SKM-1 treated with dmso at 0.1 percent for 144 hours (cell line): Measurements from ENCODE around the gene DNAAF8.
"Not testable (repeated sequence)": the region's sequence is repeated elsewhere in the genome, so short reads cannot be mapped to it uniquely, and the experiment has no call there.

ENCODE experiments used
- DNase-seq: peaks from one replicate; lab custom pipeline; 2025; ENCODE audit not compliant: unreplicated experiment; lab: John Stamatoyannopoulos, UW

Gene DNAAF8

DNA sequence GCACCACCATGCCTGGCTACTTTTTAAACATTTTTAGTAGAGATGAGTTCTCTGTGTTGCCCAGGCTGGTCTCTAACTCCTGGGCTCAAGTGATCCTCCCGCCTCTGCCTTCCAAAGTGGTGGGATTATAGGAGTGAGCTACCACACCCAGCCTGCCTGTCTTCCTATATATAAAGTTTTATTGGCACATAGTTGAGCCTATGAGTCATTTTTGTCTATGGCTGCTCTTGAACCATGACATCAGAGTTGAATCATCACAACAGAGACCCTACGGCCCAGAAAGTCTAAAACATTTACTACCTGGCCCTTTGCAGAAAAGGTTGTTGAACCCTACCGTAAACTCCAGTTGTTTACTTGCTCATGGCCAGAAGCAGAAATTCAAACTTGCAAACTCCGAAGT is 45.9 kb downstream of the DNAAF8 start:
- DNase-seq: no peak

GRCh38 chr16:4783251-4783950 is 49.1 kb downstream of the DNAAF8 start:
- no peak for DNase-seq

- no peak for DNase-seq
Measured at GRCh38 chr16:4783951-4784336, 49.6 kb downstream of the DNAAF8 start.

DNA sequence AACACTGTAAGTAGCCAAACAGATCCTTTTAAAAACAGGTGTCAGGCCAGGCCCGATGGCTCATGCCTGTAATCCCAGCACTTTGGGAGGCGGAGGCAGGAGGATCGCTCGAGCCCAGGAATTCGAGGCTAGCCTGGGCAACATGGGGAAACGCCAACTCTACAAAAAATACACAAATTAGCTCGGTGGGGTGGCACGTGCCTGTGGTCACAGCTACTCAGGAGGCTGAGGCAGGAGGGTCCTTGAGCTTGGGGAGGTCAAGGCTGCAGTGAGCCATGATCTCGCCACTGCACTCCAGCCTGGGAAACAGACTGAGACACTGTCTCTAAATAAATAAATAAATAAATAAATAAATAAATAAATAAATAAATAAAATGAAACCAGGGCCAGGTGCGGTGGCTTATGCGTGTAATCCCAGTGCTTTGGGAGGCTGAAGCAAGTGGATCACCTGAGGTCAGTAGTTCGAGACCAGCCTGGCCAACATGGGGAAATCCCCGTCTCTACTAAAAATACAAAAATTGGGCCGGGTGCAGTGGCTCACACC is 50.2 kb downstream of the DNAAF8 start:
- DNase-seq: not testable (repeated sequence)

- DNase-seq: no peak
Measured at GRCh38 chr16:4785758-4786433, 51.6 kb downstream of the DNAAF8 start.

DNA sequence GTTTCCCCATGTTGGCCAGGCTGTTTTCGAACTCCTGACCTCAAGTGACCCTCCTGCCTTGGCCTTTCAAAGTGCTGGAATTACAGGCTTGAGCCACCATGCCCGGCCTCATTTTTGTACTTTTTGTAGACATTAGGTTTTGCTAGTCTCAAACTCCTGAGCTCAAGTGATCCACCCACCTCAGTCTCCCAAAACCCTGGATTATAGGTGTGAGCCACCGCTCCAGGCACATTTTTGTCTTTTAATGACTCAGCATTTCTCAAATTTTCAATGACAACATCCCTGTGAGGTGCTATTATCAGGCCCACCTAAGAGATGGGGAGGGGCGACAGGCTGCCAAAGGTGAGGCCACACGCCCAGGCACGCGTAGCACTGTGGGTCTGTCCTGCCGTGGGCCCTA is 52.7 kb downstream of the DNAAF8 start:
- no peak for DNase-seq

- no peak for DNase-seq
Measured at GRCh38 chr16:4787627-4788482, 53.5 kb downstream of the DNAAF8 start, which contains the start of gene SEPTIN12. Gene SEPTIN12 (minus strand): TSS chr16:4788345. CDS start chr16:4787645, 700 bp downstream.

- no peak for DNase-seq
Measured at GRCh38 chr16:4788489-4788889, 54.2 kb downstream of the DNAAF8 start.

- no peak for DNase-seq
Measured at GRCh38 chr16:4788910-4789309, 54.6 kb downstream of the DNAAF8 start.

- no peak for DNase-seq
Measured at GRCh38 chr16:4790261-4790660, 55.9 kb downstream of the DNAAF8 start.

DNA sequence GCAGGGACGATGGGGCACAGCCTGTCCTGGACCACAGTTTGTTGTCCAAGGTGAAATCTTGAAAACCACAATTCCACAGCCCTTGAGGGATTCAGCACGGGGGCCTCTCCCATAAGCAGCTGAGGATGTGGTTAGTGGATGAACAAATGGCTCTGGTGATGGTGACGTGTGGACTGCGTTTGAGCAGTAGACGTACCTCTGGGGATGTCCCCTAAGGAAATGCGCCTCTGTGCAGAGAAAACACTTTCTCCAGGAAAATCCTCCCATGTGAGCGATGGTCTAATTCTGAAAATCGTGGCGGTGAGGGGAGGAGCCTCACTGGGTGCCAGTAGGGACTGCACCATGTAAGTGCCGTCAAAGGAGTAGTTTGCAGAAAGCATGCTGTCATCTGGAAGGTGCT is 56.5 kb downstream of the DNAAF8 start:
- no peak for DNase-seq

- no peak for DNase-seq
Measured at GRCh38 chr16:4792951-4793513, 58.7 kb downstream of the DNAAF8 start.

- no peak for DNase-seq
Measured at GRCh38 chr16:4795181-4795827, 61.0 kb downstream of the DNAAF8 start, which contains the start of gene SMIM22. Gene SMIM22 (plus strand): TSS chr16:4795369. CDS start chr16:4795735, 366 bp downstream.

DNA sequence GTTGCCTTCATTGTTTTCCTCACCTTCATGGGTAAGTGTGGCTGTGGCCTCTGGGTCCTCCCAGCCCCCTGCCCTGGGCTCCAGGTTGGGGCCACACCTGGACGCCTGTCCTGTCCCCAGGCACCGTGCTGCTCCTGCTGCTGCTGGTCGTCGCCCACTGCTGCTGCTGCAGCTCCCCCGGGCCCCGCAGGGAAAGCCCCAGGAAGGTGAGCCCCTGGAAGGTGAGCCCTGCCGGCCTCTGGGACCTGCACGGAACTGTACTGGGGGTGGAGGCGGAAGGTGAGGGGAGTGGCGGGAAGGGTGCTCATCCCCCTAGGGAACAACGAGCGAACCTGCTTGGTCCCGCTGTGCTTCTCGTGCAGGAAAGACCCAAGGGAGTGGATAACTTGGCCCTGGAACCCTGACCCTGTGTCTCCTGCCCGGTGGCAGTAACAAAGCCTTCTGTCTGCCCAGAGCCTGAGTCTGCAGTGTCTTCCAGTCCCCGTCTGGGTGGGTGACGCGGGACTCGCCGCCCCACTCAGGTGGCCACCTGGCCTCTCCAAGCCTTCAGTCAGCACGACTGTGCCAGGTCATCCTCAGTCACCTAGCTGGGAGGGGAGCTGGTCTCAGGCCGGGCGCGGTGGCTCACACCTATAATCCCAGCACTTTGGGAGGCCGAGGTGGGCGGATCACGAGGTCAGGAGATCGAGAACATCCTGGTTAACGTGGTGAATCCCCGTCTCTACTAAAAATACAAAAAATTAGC is 61.7 kb downstream of the DNAAF8 start:
- DNase-seq: no peak

GRCh38 chr16:4796982-4797804 is 62.9 kb downstream of the DNAAF8 start:
- no peak for DNase-seq

GRCh38 chr16:4797805-4798252 is 63.5 kb downstream of the DNAAF8 start:
- DNase-seq: no peak

DNA sequence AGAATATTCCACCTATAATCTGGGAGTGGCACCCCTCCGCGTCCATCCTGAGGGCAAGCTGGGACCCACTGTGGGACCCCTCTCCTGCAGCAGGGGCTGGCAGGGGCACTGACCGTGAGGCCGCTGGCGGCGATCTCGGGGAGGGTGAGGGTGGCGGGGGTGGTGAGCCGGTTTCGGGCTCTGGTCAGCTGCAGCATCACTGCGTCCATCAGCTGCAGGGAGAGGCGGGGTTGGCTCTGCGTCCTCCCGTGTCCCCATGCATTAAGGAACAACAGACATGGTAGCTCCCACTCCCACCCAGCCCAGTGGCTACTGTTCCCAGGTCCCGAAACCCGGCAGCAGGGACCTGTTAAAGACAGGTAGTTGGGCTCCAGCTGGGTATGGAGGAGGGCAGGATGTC is 64.1 kb downstream of the DNAAF8 start:
- no peak for DNase-seq
